ENCODE data around the gene SLC22A1.
"Not testable (repeated sequence)": the region's sequence is repeated elsewhere in the genome, so short reads cannot be mapped to it uniquely, and the experiment has no call there.

Gene SLC22A1

GRCh38 chr6:160163912-160164311 lies 42.3 kb downstream of the SLC22A1 start:
- Mint-ChIP-seq H3K9me3 (peaks cover 7% of the 10 kb centered on the region), H3K27ac (no peak overlapping the region), H3K27me3 (ENCODE audit: low read depth) (peaks cover 5% of the 10 kb centered on the region), H3K4me3 (no peak overlapping the region), H3K36me3 (ENCODE audit: low read depth) (peaks cover 3% of the 10 kb centered on the region), H3K4me1 (peaks cover 14% of the 10 kb centered on the region)
- TF ChIP-seq CTCF (IDR thresholded peaks at IDR 0.05; ENCODE audit: unreplicated experiment in 3 of 3) = no peak

- not testable (repeated sequence) for H3K27me3 Mint-ChIP-seq (ENCODE audit: low read depth); H3K36me3 Mint-ChIP-seq (ENCODE audit: low read depth); H3K9me3 Mint-ChIP-seq; H3K27ac Mint-ChIP-seq; H3K4me3 Mint-ChIP-seq
- peaks cover 23% of the 10 kb centered on the region for H3K4me1 Mint-ChIP-seq
Observed at GRCh38 chr6:160165928-160166327, 44.3 kb downstream of the SLC22A1 start.

- H3K4me3 Mint-ChIP-seq = no peak overlapping the region
- H3K36me3 Mint-ChIP-seq (ENCODE audit: low read depth) = peaks cover 3% of the 10 kb centered on the region
- peak overlapping the region in 1 of 3 experiments; percentile 11 for H3K27ac Mint-ChIP-seq
- H3K4me1 Mint-ChIP-seq = peaks cover 14% of the 10 kb centered on the region
- no peak for TF ChIP-seq CTCF (IDR thresholded peaks at IDR 0.05; ENCODE audit: unreplicated experiment in 3 of 3)
- H3K9me3 Mint-ChIP-seq = peaks cover 7% of the 10 kb centered on the region
- peaks cover 5% of the 10 kb centered on the region for H3K27me3 Mint-ChIP-seq (ENCODE audit: low read depth)
Observed at GRCh38 chr6:160167604-160168399, 46.2 kb downstream of the SLC22A1 start.

- Mint-ChIP-seq H3K27me3 (ENCODE audit: low read depth) (peaks cover 5% of the 10 kb centered on the region), H3K27ac (peak overlapping the region in 1 of 3 experiments; percentile 16), H3K9me3 (peaks cover 2% of the 10 kb centered on the region), H3K36me3 (ENCODE audit: low read depth) (no peaks in the 10 kb centered on the region), H3K4me3 (no peak overlapping the region), H3K4me1 (peaks cover 14% of the 10 kb centered on the region)
- TF ChIP-seq CTCF (IDR thresholded peaks at IDR 0.05; ENCODE audit: unreplicated experiment in 3 of 3) = no peak
Observed at GRCh38 chr6:160170018-160170680, 48.5 kb downstream of the SLC22A1 start.

- Mint-ChIP-seq H3K36me3 (ENCODE audit: low read depth) (no peaks in the 10 kb centered on the region), H3K9me3 (no peaks in the 10 kb centered on the region), H3K27me3 (ENCODE audit: low read depth) (no peaks in the 10 kb centered on the region), H3K4me1 (peaks cover 22% of the 10 kb centered on the region), H3K4me3 (no peak overlapping the region), H3K27ac (peak overlapping the region in 1 of 3 experiments; percentile 30)
- no peak for TF ChIP-seq CTCF (IDR thresholded peaks at IDR 0.05; ENCODE audit: unreplicated experiment in 3 of 3)
Observed at GRCh38 chr6:160172704-160173103, 51.1 kb downstream of the SLC22A1 start.

GRCh38 chr6:160173806-160174527 lies 52.4 kb downstream of the SLC22A1 start:
- Mint-ChIP-seq H3K4me1 (peaks cover 21% of the 10 kb centered on the region), H3K36me3 (ENCODE audit: low read depth) (no peaks in the 10 kb centered on the region), H3K27me3 (ENCODE audit: low read depth) (no peaks in the 10 kb centered on the region), H3K9me3 (no peaks in the 10 kb centered on the region), H3K4me3 (no peak overlapping the region), H3K27ac (peak overlapping the region in 2 of 3 experiments; percentile 23 to 67)
- no peak for TF ChIP-seq CTCF (IDR thresholded peaks at IDR 0.05; ENCODE audit: unreplicated experiment in 3 of 3)
